Measurements from ENCODE around the gene FBXO34. TPM values are rescaled to one million over a fixed set of nuclear protein-coding genes. Genes with fewer than 3 reads are reported as not detected.

Gene FBXO34
- total RNA-seq, 1 experiment from 2014 or later, result 13.9 TPM

GRCh38 chr14:55272387-55272786, 1.2 kb downstream of the FBXO34 start (continued):
- TF ChIP-seq TCF7 (CRISPR knock-in tag; IDR thresholded peaks at IDR 0.05; ENCODE audit: low read depth) (no peak), SMAD3 (CRISPR knock-in tag; IDR thresholded peaks at IDR 0.05; ENCODE audit: borderline replicate concordance) (no peak), ZNF232 (CRISPR knock-in tag; IDR thresholded peaks at IDR 0.05) (no peak)
- TF ChIP-seq, protein P1, sequence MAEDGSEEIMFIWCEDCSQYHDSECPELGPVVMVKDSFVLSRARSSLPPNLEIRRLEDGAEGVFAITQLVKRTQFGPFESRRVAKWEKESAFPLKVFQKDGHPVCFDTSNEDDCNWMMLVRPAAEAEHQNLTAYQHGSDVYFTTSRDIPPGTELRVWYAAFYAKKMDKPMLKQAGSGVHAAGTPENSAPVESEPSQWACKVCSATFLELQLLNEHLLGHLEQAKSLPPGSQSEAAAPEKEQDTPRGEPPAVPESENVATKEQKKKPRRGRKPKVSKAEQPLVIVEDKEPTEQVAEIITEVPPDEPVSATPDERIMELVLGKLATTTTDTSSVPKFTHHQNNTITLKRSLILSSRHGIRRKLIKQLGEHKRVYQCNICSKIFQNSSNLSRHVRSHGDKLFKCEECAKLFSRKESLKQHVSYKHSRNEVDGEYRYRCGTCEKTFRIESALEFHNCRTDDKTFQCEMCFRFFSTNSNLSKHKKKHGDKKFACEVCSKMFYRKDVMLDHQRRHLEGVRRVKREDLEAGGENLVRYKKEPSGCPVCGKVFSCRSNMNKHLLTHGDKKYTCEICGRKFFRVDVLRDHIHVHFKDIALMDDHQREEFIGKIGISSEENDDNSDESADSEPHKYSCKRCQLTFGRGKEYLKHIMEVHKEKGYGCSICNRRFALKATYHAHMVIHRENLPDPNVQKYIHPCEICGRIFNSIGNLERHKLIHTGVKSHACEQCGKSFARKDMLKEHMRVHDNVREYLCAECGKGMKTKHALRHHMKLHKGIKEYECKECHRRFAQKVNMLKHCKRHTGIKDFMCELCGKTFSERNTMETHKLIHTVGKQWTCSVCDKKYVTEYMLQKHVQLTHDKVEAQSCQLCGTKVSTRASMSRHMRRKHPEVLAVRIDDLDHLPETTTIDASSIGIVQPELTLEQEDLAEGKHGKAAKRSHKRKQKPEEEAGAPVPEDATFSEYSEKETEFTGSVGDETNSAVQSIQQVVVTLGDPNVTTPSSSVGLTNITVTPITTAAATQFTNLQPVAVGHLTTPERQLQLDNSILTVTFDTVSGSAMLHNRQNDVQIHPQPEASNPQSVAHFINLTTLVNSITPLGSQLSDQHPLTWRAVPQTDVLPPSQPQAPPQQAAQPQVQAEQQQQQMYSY (CRISPR knock-in tag; IDR thresholded peaks at IDR 0.05), result no peak
- TF ChIP-seq, protein P2, sequence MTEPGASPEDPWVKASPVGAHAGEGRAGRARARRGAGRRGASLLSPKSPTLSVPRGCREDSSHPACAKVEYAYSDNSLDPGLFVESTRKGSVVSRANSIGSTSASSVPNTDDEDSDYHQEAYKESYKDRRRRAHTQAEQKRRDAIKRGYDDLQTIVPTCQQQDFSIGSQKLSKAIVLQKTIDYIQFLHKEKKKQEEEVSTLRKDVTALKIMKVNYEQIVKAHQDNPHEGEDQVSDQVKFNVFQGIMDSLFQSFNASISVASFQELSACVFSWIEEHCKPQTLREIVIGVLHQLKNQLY (CRISPR knock-in tag; IDR thresholded peaks at IDR 0.05), result no peak
- TF ChIP-seq, protein P3, sequence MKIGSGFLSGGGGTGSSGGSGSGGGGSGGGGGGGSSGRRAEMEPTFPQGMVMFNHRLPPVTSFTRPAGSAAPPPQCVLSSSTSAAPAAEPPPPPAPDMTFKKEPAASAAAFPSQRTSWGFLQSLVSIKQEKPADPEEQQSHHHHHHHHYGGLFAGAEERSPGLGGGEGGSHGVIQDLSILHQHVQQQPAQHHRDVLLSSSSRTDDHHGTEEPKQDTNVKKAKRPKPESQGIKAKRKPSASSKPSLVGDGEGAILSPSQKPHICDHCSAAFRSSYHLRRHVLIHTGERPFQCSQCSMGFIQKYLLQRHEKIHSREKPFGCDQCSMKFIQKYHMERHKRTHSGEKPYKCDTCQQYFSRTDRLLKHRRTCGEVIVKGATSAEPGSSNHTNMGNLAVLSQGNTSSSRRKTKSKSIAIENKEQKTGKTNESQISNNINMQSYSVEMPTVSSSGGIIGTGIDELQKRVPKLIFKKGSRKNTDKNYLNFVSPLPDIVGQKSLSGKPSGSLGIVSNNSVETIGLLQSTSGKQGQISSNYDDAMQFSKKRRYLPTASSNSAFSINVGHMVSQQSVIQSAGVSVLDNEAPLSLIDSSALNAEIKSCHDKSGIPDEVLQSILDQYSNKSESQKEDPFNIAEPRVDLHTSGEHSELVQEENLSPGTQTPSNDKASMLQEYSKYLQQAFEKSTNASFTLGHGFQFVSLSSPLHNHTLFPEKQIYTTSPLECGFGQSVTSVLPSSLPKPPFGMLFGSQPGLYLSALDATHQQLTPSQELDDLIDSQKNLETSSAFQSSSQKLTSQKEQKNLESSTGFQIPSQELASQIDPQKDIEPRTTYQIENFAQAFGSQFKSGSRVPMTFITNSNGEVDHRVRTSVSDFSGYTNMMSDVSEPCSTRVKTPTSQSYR (CRISPR knock-in tag; IDR thresholded peaks at IDR 0.05), result no peak
- TF ChIP-seq, protein P4, sequence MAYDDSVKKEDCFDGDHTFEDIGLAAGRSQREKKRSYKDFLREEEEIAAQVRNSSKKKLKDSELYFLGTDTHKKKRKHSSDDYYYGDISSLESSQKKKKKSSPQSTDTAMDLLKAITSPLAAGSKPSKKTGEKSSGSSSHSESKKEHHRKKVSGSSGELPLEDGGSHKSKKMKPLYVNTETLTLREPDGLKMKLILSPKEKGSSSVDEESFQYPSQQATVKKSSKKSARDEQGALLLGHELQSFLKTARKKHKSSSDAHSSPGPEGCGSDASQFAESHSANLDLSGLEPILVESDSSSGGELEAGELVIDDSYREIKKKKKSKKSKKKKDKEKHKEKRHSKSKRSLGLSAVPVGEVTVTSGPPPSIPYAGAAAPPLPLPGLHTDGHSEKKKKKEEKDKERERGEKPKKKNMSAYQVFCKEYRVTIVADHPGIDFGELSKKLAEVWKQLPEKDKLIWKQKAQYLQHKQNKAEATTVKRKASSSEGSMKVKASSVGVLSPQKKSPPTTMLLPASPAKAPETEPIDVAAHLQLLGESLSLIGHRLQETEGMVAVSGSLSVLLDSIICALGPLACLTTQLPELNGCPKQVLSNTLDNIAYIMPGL (CRISPR knock-in tag; IDR thresholded peaks at IDR 0.05), result no peak

- H3K27ac Mint-ChIP-seq, result no peak overlapping the region
- ChIA-PET POLR2A (interaction anchor here (0.7 to 1.5 kb wide), 2 partner anchors 32 to 219 kb away, joined by 3 read pairs; no protein-coding TSS in a partner anchor), CTCF (interaction anchor here (0.5 to 4.2 kb wide), 2 partner anchors 14 to 82 kb away, joined by 4 to 48 read pairs; no protein-coding TSS in a partner anchor)
- H3K27me3 Mint-ChIP-seq (ENCODE audit: low read depth), result no peaks in the 10 kb centered on the region
- no peaks in the 10 kb centered on the region for H3K9me3 Mint-ChIP-seq
- H3K4me3 Mint-ChIP-seq, result peak overlapping the region; percentile 84
- DNase-seq (ENCODE audit: low spot score) (no peak), ATAC-seq (no peak)
- H3K4me1 Mint-ChIP-seq, result peaks cover 32% of the 10 kb centered on the region
- no peaks in the 10 kb centered on the region; the same call in none of the 2 replicates for H3K36me3 Mint-ChIP-seq
- no peak for TF ChIP-seq CTCF (IDR thresholded peaks at IDR 0.05)
- TF ChIP-seq IRF2 (CRISPR knock-in tag; IDR thresholded peaks at IDR 0.05; ENCODE audit: borderline replicate concordance, low read depth), result no peak
- TF ChIP-seq ZNF671 (CRISPR knock-in tag; IDR thresholded peaks at IDR 0.05), result no peak
- TF ChIP-seq EMX1 (CRISPR knock-in tag; IDR thresholded peaks at IDR 0.05), result no peak
- TF ChIP-seq OVOL2 (CRISPR knock-in tag; IDR thresholded peaks at IDR 0.05; ENCODE audit: borderline replicate concordance), result no peak
- TF ChIP-seq, protein P5, sequence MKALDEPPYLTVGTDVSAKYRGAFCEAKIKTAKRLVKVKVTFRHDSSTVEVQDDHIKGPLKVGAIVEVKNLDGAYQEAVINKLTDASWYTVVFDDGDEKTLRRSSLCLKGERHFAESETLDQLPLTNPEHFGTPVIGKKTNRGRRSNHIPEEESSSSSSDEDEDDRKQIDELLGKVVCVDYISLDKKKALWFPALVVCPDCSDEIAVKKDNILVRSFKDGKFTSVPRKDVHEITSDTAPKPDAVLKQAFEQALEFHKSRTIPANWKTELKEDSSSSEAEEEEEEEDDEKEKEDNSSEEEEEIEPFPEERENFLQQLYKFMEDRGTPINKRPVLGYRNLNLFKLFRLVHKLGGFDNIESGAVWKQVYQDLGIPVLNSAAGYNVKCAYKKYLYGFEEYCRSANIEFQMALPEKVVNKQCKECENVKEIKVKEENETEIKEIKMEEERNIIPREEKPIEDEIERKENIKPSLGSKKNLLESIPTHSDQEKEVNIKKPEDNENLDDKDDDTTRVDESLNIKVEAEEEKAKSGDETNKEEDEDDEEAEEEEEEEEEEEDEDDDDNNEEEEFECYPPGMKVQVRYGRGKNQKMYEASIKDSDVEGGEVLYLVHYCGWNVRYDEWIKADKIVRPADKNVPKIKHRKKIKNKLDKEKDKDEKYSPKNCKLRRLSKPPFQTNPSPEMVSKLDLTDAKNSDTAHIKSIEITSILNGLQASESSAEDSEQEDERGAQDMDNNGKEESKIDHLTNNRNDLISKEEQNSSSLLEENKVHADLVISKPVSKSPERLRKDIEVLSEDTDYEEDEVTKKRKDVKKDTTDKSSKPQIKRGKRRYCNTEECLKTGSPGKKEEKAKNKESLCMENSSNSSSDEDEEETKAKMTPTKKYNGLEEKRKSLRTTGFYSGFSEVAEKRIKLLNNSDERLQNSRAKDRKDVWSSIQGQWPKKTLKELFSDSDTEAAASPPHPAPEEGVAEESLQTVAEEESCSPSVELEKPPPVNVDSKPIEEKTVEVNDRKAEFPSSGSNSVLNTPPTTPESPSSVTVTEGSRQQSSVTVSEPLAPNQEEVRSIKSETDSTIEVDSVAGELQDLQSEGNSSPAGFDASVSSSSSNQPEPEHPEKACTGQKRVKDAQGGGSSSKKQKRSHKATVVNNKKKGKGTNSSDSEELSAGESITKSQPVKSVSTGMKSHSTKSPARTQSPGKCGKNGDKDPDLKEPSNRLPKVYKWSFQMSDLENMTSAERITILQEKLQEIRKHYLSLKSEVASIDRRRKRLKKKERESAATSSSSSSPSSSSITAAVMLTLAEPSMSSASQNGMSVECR (CRISPR knock-in tag; IDR thresholded peaks at IDR 0.05; ENCODE audit: borderline replicate concordance), result no peak
- no peak for TF ChIP-seq ATF3 (CRISPR knock-in tag; conservative IDR thresholded peaks at IDR 0.05)
- TF ChIP-seq ESRRA (CRISPR knock-in tag; IDR thresholded peaks at IDR 0.05; ENCODE audit: borderline replicate concordance), result no peak
- no peak for TF ChIP-seq SMAD3 (CRISPR knock-in tag; IDR thresholded peaks at IDR 0.05; ENCODE audit: borderline replicate concordance)
- no peak for TF ChIP-seq ZBTB21 (CRISPR knock-in tag; IDR thresholded peaks at IDR 0.05; ENCODE audit: borderline replicate concordance)
- no peak for TF ChIP-seq TEAD4 (CRISPR knock-in tag; IDR thresholded peaks at IDR 0.05)
- no peak for TF ChIP-seq ZNF219 (CRISPR knock-in tag; IDR thresholded peaks at IDR 0.05; ENCODE audit: borderline replicate concordance)
- no peak for TF ChIP-seq ZNF423 (CRISPR knock-in tag; IDR thresholded peaks at IDR 0.05)
These were observed 1.7 kb downstream of the FBXO34 start for GRCh38 chr14:55272922-55273321.
